Kidney glomerular epithelial cell (primary cell): ENCODE data around the gene PARVG.

Experiments used
- DNase-seq: peaks from one replicate; lab custom pipeline; 2025; lab: John Stamatoyannopoulos, UW

PARVG gene

GRCh38 chr22:44155115-44155514 is 25.6 kb upstream of the PARVG start:
- no peak for DNase-seq

DNA sequence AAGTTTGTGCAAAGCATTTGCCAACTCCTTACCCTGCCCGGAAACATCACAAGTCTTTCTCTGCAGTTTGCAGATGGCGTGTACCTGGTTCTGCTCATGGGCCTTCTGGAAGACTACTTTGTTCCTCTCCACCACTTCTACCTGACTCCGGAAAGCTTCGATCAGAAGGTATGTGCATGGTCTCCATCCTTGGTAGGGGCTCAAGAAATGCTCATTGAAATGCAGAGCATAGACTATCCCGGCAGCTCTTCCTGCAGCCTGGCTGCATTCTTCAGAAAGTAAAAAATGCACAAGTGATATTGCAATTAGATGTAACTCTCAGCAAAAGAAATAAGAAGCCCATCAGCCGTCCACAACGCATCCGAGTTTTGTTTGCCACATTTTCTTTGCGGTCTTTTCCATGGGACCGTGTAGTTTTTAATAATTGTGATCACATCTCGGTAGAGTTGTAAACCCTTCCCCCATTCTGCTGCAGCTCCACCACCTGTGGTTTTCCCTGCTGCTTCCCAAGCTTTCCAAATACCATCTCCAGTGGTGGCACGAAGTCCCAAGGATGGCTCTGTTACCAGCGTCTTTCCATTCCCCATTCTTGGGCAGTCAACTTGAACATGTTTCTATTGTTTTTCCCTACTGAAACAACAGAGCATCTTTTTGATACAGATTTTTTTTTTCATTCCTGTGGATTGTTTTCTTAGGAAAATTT is 22.7 kb upstream of the PARVG start:
- no peak for DNase-seq

DNA sequence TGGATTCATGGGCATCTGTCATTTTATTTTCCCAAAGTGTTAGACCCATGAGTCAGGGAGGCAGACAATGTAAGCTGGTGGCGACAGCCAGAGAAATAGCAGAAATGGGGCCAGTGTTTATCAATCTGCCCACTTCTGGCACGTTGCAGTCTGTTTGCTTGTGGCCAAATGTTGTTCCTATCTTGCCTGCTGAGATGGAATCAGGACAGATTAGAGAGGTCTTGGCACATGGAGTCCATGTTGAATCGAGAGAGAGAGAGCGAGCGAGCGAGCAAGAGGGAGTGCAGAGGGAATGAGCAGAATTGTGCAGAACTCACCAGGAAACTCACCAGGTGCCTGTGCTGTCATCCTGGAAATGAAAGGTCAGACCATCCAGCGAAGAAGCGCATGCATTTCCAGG is 21.9 kb upstream of the PARVG start:
- DNase-seq, result no peak

DNA sequence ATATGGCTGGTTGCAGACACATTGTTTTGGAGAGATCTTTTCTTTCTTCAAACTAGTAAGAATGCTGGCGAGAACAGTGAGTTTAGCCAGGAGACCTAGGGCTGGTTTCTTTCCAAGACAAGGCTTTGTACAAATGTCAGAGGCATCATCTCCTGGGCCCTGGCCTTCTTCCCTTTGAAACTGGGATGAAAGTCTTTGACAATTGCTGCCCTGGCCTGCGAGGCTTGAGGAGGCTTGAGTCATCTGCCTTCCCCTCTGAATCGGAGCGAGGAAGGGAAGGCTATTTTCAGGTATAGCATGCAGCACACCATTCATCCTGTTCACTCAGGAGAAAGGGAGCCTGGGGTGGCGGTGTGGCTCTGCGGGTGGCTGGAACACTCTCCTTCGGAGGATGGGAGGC is 21.5 kb upstream of the PARVG start:
- no peak for DNase-seq

DNA sequence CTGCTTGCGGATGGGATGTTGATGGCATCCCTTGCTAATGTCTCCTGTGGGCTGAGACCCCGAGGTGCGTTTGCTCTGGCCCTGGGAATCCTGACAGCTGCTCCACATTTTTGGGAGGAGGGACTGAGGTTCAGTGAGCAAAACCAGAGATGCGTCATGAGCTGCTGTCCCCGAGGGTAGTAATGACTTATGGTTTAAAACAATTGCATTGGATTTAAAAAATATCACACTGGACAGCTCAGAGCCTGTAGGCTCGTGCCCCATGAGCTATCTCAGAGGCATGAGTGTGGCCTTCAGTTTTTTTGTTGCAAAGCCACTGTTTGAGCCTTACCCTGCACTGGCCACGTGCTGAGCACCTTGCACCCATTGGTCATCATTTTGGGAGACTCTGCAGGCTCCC is 20.9 kb upstream of the PARVG start:
- no peak for DNase-seq

- DNase-seq, result no peak
These were observed 20.3 kb upstream of the PARVG start for GRCh38 chr22:44160421-44160820.

DNA sequence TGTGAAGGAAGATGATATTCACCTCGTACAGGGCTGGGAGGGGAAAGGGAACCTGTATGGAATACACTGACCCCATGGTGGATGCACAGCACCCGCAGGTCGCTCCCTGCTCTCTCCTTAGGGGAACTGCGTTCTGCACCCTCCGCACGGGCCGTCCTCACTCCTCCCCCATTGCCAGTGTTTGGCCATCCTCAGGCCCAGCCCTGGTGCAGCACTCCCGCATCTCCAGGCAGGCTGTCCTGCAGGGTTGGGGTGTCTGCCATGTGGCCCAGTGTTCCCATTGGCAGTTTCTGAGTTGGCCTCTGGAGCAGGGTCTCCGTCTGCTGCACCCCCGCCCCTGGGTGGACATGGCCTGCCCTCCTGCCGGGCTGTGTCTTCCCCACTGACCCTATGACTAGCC is 19.1 kb upstream of the PARVG start:
- no peak for DNase-seq

DNA sequence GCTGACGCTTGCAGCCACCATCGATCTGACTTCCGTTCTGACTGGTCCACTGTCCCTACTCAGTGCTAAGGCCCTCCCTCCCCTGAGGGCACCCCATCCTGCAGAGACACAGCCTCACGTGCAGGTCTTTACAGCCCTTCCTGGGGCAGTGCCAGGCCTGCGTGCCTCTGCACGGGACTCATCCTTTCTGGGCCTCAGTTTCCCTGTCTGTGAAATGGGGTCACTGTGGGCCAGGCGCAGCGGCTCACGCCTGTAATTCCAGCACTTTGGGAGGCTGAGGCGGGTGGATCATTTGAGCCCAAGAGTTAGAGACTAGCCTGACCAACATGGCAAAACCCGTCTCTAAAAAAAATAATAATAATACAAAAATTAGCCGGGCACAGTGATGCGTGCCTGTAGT is 17.8 kb upstream of the PARVG start:
- DNase-seq, result no peak

- DNase-seq, result no peak
These were observed 17.2 kb upstream of the PARVG start for GRCh38 chr22:44163536-44163935.

GRCh38 chr22:44164031-44164430 is 16.7 kb upstream of the PARVG start:
- DNase-seq, result no peak

GRCh38 chr22:44165286-44165874 is 15.3 kb upstream of the PARVG start:
- DNase-seq, result no peak

GRCh38 chr22:44166498-44167276 is 14.0 kb upstream of the PARVG start:
- DNase-seq, result no peak

DNA sequence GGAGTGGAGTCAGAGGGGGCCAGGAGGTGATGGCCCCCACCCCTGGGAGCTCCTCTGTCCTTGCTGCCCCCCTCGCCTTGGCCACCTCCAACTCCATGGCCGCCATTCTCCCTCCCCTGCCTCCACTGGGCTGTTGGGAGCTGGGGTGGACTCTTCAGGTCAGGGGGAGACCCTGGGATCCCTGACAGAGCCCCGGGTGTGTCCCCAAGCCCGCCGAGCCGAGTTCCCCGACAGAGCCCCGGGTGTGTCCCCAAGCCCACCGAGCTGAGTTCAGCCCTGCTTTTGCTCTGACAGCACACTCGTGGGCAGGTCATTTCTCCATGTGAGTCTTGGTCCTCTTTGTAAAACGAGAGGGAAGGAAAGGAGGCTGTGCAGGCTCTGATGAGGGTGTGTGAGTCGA is 13.2 kb upstream of the PARVG start:
- no peak for DNase-seq

GRCh38 chr22:44168206-44168605 is 12.5 kb upstream of the PARVG start:
- no peak for DNase-seq

- no peak for DNase-seq
These were observed 10.3 kb upstream of the PARVG start for GRCh38 chr22:44170470-44170869.

GRCh38 chr22:44171561-44171960 is 9.2 kb upstream of the PARVG start:
- no peak for DNase-seq

DNA sequence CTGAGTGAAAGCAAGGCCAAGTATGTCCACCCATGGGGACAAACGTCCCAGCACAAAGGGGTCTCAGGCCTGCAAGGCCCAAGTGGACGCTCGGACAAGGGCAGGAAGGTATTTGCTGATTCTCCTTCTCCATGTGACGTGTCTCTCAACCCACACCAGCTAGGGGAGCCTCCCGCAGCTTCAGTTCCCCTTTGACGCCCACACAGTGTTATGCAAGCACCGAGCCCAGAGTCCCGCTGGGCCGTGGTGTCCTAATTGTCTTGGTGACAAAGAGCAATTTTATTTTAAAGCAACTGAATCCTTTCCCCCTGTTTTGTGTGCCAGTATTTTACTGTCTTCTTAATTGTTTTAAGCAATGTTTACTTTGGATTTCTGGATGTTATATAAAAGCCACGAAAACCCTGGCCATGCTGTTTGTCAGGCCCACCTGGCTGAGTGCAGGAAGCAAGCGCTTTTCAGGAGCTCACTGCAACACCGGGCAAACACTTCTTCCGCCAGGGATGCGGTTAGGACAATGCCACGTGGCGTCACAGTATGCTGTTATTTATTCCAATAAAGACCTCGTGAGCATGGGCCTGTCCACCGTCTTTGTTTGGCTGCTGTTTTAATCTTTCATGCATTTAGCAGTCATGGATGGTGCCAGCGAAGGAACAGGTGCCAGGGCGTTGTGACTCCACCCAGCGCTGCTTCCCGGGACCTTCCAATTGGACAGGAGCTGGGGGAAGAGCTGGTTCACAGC is 8.2 kb upstream of the PARVG start:
- no peak for DNase-seq

- no peak for DNase-seq
These were observed 7.6 kb upstream of the PARVG start for GRCh38 chr22:44173154-44173553.

DNA sequence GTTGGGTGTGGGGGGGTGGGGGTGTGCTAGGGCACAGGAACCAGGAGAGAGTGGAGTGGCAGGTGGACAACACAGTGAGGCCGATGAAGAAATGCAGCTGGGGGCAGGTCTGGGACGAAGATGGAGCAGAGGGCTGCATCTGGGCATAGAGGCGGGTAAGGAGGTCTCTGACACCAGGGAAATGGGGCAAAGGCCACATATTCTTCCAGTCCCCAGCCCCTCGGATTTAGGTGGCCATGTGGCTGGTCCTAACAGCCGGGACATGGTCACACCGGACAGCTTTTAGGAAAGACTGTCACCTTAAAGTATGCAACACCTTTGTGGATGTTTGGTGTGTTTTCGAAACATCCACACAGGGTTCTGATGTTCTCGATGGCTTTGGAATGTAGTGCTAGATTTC is 5.0 kb upstream of the PARVG start:
- no peak for DNase-seq

DNA sequence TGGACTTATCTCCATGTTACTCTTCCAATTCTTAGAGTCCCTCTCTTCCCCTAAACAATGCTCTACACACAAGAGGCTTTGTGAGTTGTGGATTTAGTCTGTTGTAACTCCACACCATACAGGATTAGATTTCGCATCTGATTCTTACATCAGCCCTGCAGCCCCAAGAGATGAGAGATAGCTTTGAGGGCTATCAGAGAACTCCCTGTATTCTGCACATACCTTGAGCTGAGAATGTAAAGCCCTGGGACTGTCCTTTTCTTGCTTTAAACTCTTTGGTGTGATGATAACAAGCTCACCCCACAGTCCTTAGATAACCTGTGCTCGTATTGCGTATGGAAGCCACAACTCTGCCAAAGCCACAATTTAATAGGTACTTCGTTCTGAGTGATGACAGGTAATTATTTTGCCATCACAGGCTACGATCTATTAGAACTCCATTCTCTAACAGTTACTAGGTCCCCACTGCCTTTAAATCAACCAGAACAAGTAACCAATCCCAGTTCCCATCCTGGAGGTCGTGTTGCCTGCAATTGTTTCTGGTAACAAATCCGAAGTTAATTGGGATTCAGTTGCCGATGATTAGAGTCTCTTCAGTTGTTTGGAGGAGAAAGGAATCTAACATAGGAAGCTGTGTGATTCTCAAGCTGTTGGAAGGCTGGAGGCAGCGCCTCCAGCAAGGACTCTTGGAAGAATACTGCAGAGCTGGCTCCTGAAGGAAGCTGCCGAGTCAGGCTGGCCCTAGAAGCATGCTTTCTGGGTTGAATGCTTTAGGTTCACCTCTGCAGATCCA is 1.3 kb upstream of the PARVG start:
- DNase-seq, result no peak

GRCh38 chr22:44179989-44180705 is 578 bp upstream of the PARVG start:
- no peak for DNase-seq
